GM12873 (cell line): ENCODE measurements around the gene ODAD2.

Experiments
- CTCF ChIP-seq: IDR thresholded peaks from 2 replicates; pipeline ENCODE4 v1.5.1; 2012; ENCODE audit warnings: low read depth, mild to moderate bottlenecking, moderate library complexity, low read length, control low read depth; ENCODE audit not compliant: insufficient read depth; ENCODE audit errors: missing control alignments

ODAD2 gene

DNA sequence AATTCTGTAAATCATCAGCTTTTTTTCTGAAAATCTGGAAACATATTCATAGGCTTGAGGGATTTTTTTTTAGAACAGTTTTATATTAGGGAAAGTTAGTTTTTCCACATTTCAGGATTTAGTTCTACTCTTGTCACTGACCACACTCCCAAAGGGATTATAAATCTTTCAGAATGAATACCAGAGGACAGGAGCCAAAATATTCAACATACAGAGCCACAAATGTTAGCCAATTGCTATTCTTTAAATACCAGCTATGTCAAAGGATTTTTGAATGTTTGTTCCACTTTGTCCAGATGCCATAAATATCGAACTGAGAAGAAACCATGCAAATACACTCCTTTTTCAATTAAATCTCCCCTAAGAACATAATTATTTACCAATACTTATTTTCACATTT, 50.7 kb downstream of the ODAD2 start:
- TF ChIP-seq CTCF, result no peak

- TF ChIP-seq CTCF, result no peak
These were observed 51.3 kb downstream of the ODAD2 start for GRCh38 chr10:27947540-27947939.

DNA sequence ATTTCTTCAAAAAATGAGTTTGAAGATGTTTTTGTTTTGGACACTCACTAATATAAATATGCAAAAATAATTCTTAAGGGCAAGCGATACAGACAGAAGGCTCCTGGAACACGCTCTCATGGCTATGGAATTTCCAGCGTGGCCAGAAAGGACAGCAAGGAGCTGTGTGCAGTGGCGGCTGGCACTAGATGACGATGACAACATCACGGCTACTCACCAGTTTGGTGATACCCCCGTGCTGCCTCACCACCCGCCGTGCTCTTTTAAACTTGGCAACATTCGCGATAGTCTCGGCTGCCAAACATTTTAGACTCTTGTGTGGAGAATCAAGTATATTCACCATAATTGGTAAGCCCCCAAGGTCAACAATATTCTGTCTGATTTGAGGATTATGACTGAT, 54.9 kb downstream of the ODAD2 start:
- no peak for TF ChIP-seq CTCF

DNA sequence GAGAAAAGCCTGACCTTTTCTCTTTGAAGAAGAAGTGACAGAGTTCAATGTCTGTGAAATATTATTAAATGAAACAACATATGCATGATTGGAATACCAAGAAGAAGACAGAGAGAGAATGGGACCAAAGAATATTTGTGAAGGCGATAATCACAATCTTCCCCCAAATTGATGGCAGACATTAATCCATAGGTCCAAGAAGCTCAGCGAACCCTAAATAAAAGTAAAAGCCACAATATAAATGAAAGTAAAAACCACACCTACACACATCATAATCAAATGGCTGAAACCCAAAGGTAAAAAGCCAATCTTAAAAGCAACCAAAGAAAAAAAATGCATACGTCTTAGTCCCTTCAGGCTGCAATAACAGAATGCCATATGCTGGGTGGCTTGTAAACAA, 84.0 kb downstream of the ODAD2 start:
- TF ChIP-seq CTCF, result no peak

DNA sequence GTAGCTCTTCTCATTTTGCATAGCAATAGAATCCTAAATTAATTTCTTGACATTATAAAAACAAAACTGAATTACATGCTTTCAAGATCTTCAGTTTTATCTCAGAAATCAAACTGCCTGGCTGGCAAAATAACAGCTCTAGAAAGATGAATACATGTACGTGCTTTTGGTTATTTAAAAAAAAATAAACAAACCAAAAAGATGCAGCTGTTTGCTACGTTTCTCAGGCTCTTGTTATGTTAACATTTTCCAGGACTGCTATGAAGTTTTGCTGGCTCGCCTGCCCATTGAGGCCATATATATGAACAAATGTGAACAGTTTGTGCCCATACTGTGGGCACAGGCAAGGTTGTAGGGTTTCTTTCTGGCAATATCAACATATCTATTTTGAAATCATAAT, 86.6 kb downstream of the ODAD2 start:
- TF ChIP-seq CTCF, result no peak

DNA sequence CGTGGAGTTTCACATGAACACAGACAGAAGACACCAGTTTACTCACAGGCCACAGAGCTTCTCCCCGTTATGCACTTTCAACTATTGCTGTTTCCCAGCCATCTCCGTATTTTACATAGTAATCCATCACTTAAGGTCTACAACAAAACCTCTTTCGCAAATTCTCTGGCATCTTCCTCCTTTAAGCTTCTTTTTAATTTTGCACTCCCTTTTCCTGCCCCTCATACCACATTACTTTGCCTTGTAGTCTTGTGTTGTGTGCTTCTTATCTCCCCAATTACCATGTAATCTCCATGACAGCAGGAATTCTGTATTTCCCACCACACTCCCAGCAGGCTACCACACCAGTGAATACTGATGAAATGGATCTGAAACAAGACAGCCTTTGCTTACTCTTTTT, 87.3 kb downstream of the ODAD2 start:
- TF ChIP-seq CTCF, result no peak

DNA sequence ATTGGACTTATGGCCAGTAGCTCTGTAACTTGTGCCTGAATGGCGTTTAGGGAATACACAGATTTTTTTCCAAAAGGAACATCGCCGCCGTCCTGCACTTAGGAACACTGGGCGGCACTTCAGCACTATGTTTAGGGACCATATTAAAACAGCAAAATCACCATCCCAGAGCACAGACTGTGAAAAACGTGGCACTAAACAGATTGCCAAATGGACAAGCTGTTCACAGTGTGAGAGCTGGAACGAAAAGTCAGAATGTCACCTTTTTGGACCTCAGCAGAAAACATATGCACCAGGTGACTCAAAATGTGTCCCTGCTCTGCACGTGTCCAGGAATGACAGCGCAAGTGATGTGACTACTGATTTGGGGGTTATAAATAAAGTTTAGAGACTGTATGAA, 87.9 kb downstream of the ODAD2 start:
- no peak for TF ChIP-seq CTCF

- TF ChIP-seq CTCF, result no peak
These were observed 90.6 kb downstream of the ODAD2 start for GRCh38 chr10:27908231-27908630.
